GM12872 (cell line): ENCODE measurements around the gene BLACAT1.

Experiments
- CTCF ChIP-seq: IDR thresholded peaks from 3 replicates; pipeline ENCODE4 v1.5.1; 2011; ENCODE audit warnings: low read depth, mild to moderate bottlenecking, low read length, moderate library complexity; ENCODE audit not compliant: insufficient read depth

The BLACAT1 gene

GRCh38 chr1:205499789-205500188 is 43.9 kb upstream of the BLACAT1 start:
- TF ChIP-seq CTCF: no peak

- no peak for TF ChIP-seq CTCF
Measured at GRCh38 chr1:205497351-205497750, 41.5 kb upstream of the BLACAT1 start.

GRCh38 chr1:205496661-205497060 is 40.8 kb upstream of the BLACAT1 start:
- no peak for TF ChIP-seq CTCF

- no peak for TF ChIP-seq CTCF
Measured at GRCh38 chr1:205495237-205495823, 39.5 kb upstream of the BLACAT1 start.

- TF ChIP-seq CTCF: no peak
Measured at GRCh38 chr1:205494115-205494514, 38.3 kb upstream of the BLACAT1 start.

GRCh38 chr1:205493241-205494085 is 37.6 kb upstream of the BLACAT1 start:
- TF ChIP-seq CTCF: no peak

- TF ChIP-seq CTCF: no peak
Measured at GRCh38 chr1:205492774-205493173, 36.9 kb upstream of the BLACAT1 start.
